ENCODE measurements around the gene KRTAP12-4.

Gene KRTAP12-4

DNA sequence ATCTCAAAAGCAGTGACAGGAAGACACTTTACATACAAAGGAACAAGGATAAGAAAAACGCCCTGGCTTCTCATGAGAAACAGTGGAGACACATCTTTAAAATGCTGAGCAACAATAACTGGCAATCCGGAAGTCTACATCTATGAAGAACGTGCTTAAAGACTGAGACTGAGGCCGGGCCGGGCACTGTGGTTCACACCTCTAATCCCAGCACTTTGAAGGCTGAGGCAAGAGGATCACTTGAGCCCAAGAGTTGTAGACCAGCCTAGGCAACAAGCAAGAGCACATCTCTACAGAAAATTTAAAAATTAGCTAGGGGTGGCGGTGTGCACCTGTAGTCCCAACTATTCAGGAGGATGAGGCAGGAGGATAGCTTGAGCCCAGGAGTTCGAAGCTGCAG is 29.6 kb upstream of the KRTAP12-4 start:
- ATAC-seq (ENCODE audit: insufficient read depth, low read depth) (no peak), DNase-seq (no peak)
- Histone ChIP-seq H3K27me3 (ENCODE audit: insufficient read depth, low read length, poor library complexity) (no peaks in the 10 kb centered on the region), H3K9me3 (ENCODE audit: insufficient read depth, low read length, severe bottlenecking) (no peaks in the 10 kb centered on the region), H3K27ac (ENCODE audit: low read length) (no peak overlapping the region), H2AFZ (ENCODE audit: low read depth, low read length) (no peak overlapping the region), H4K20me1 (ENCODE audit: insufficient read depth, low read length) (no peaks in the 10 kb centered on the region), H3K36me3 (ENCODE audit: insufficient read depth, low read length) (no peaks in the 10 kb centered on the region), H3K4me3 (ENCODE audit: low read depth in 1 of 2, low read length in 2 of 2) (no peak overlapping the region), H3K79me2 (ENCODE audit: insufficient read depth, low read length) (no peaks in the 10 kb centered on the region), H3K4me2 (ENCODE audit: insufficient read depth, low read length) (no peak overlapping the region), H3K9ac (ENCODE audit: low read depth, low read length) (no peak overlapping the region), H3K4me1 (ENCODE audit: insufficient read depth, low read length) (no peaks in the 10 kb centered on the region)
- TF ChIP-seq EZH2 (IDR thresholded peaks at IDR 0.05; ENCODE audit: borderline replicate concordance, low read depth, low read length, severe bottlenecking), result no peak
- TF ChIP-seq, protein P1, sequence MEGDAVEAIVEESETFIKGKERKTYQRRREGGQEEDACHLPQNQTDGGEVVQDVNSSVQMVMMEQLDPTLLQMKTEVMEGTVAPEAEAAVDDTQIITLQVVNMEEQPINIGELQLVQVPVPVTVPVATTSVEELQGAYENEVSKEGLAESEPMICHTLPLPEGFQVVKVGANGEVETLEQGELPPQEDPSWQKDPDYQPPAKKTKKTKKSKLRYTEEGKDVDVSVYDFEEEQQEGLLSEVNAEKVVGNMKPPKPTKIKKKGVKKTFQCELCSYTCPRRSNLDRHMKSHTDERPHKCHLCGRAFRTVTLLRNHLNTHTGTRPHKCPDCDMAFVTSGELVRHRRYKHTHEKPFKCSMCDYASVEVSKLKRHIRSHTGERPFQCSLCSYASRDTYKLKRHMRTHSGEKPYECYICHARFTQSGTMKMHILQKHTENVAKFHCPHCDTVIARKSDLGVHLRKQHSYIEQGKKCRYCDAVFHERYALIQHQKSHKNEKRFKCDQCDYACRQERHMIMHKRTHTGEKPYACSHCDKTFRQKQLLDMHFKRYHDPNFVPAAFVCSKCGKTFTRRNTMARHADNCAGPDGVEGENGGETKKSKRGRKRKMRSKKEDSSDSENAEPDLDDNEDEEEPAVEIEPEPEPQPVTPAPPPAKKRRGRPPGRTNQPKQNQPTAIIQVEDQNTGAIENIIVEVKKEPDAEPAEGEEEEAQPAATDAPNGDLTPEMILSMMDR (IDR thresholded peaks at IDR 0.05; ENCODE audit: borderline replicate concordance, extremely low read depth, low read length, poor library complexity, severe bottlenecking), result no peak

DNA sequence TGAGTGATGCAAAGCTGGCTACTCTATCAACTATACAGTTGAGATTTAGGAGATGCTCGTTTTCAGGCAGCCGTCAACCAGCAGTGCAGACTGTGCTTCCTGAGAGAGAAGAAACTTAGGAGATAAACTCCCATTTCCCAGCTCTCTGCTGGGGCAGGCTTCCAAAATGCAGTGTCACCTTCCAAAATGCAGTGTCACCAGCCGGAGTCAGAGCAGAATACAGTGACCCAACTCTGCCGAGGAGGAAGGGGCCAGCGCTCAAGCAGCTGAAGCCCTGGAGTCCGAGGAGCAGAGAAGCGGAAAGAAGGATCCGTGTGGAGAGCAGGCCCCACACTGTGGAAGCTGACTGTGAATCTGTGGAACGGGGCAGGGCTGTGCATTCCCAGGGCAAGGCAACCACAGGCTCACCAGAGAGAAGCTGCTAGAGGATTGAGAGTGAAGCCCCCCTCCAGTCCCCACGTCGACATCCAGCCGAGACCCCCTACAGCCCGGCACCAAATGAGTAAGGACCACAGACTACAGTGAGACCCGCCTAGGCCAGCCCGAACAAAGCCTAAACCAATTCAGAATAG is 28.2 kb upstream of the KRTAP12-4 start:
- TF ChIP-seq, protein P1 (IDR thresholded peaks at IDR 0.05; ENCODE audit: borderline replicate concordance, extremely low read depth, low read length, poor library complexity, severe bottlenecking), result no peak
- TF ChIP-seq EZH2 (IDR thresholded peaks at IDR 0.05; ENCODE audit: borderline replicate concordance, low read depth, low read length, severe bottlenecking), result no peak
- Histone ChIP-seq H3K27me3 (ENCODE audit: insufficient read depth, low read length, poor library complexity) (no peaks in the 10 kb centered on the region), H4K20me1 (ENCODE audit: insufficient read depth, low read length) (no peaks in the 10 kb centered on the region), H3K36me3 (ENCODE audit: insufficient read depth, low read length) (no peaks in the 10 kb centered on the region), H3K79me2 (ENCODE audit: insufficient read depth, low read length) (no peaks in the 10 kb centered on the region), H3K4me3 (ENCODE audit: low read depth in 1 of 2, low read length in 2 of 2) (no peak overlapping the region), H3K4me1 (ENCODE audit: insufficient read depth, low read length) (no peaks in the 10 kb centered on the region), H3K9me3 (ENCODE audit: insufficient read depth, low read length, severe bottlenecking) (no peaks in the 10 kb centered on the region), H3K9ac (ENCODE audit: low read depth, low read length) (no peak overlapping the region), H2AFZ (ENCODE audit: low read depth, low read length) (no peak overlapping the region), H3K4me2 (ENCODE audit: insufficient read depth, low read length) (no peak overlapping the region), H3K27ac (ENCODE audit: low read length) (no peak overlapping the region)
- ATAC-seq (ENCODE audit: insufficient read depth, low read depth) (no peak), DNase-seq (no peak)

DNA sequence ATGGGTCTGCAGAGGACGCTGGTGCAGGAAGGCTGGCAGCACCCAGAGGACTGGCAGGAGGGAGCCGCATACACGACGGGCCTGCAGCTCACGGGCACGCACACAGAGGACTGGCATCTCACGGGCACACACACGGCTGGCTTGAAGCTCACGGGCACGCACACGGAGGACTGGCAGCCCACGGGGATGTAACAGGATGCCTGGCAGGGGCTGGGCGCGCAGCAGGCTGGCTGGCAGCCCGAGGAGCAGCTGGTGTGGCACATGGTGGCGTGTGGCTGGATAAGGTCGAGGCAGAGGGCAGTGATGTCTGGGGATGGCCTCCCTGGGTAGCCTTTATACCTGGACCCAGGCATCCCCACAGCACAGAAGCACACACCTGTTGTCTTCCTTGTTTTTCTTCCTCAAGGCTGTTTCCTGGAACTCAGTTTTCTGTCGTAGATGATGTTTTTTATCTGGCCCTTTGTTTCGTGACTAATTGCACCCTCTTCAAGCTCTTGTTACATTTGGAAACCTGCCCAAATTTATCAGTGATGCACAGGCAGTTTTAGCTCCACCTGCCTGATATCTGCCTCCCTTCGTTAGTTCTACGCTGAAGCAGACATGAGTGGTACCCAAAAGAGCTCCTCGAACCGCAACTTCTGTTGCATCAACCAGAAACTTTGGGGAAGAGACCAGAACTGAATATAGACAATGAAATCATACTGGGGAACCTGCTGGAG is 27.6 kb upstream of the KRTAP12-4 start, which contains the start of gene KRTAP12-1:
Gene KRTAP12-1, minus strand, starts transcription at position 303 of the 719 bp plus-strand sequence. Its CDS starts 40 bp downstream, at position 263.
- Histone ChIP-seq H2AFZ (ENCODE audit: low read depth, low read length) (no peak within 1 kb of the TSS), H3K4me1 (ENCODE audit: insufficient read depth, low read length) (no peaks in the 10 kb centered on the region), H3K27me3 (ENCODE audit: insufficient read depth, low read length, poor library complexity) (no peaks in the 10 kb centered on the region), H3K79me2 (ENCODE audit: insufficient read depth, low read length) (no peaks in the 10 kb centered on the region), H3K4me2 (ENCODE audit: insufficient read depth, low read length) (no peak within 1 kb of the TSS), H3K9ac (ENCODE audit: low read depth, low read length) (no peak within 1 kb of the TSS), H4K20me1 (ENCODE audit: insufficient read depth, low read length) (no peaks in the 10 kb centered on the region), H3K27ac (ENCODE audit: low read length) (no peak within 1 kb of the TSS), H3K9me3 (ENCODE audit: insufficient read depth, low read length, severe bottlenecking) (no peaks in the 10 kb centered on the region), H3K36me3 (ENCODE audit: insufficient read depth, low read length) (no peaks in the 10 kb centered on the region), H3K4me3 (ENCODE audit: low read depth in 1 of 2, low read length in 2 of 2) (no peak within 1 kb of the TSS)
- ATAC-seq (ENCODE audit: insufficient read depth, low read depth) (no peak), DNase-seq (no peak)
- TF ChIP-seq, protein P1 (IDR thresholded peaks at IDR 0.05; ENCODE audit: borderline replicate concordance, extremely low read depth, low read length, poor library complexity, severe bottlenecking), result no peak
- TF ChIP-seq EZH2 (IDR thresholded peaks at IDR 0.05; ENCODE audit: borderline replicate concordance, low read depth, low read length, severe bottlenecking), result no peak
